HG03457 (cell line): Measurements from ENCODE around the gene JAG2.

ENCODE experiments used
- ATAC-seq: cut with Tn5 transposase; IDR thresholded peaks from one replicate; pipeline ENCODE4 v1.9.1; 2021; ENCODE audit warnings: moderate number of reproducible peaks; ENCODE audit not compliant: unreplicated experiment

JAG2 gene

GRCh38 chr14:105167303-105168092 lies 1.1 kb downstream of the JAG2 start:
- ATAC-seq: no peak

GRCh38 chr14:105166571-105167302 lies 1.8 kb downstream of the JAG2 start:
- ATAC-seq: no peak

- ATAC-seq: no peak
Measured at GRCh38 chr14:105165761-105166485, 2.7 kb downstream of the JAG2 start.

GRCh38 chr14:105165134-105165704 lies 3.4 kb downstream of the JAG2 start:
- no peak for ATAC-seq

- no peak for ATAC-seq
Measured at GRCh38 chr14:105163040-105163742, 5.4 kb downstream of the JAG2 start.

- ATAC-seq: no peak
Measured at GRCh38 chr14:105162669-105162979, 6.0 kb downstream of the JAG2 start.

- no peak for ATAC-seq
Measured at GRCh38 chr14:105161964-105162668, 6.5 kb downstream of the JAG2 start.

- no peak for ATAC-seq
Measured at GRCh38 chr14:105161309-105161708, 7.3 kb downstream of the JAG2 start.

- no peak for ATAC-seq
Measured at GRCh38 chr14:105160776-105161175, 7.8 kb downstream of the JAG2 start.

GRCh38 chr14:105159344-105159743 lies 9.2 kb downstream of the JAG2 start:
- no peak for ATAC-seq

GRCh38 chr14:105158794-105159193 lies 9.8 kb downstream of the JAG2 start:
- ATAC-seq: no peak

- no peak for ATAC-seq
Measured at GRCh38 chr14:105157872-105158271, 10.7 kb downstream of the JAG2 start.

GRCh38 chr14:105156414-105157375 lies 11.9 kb downstream of the JAG2 start:
- ATAC-seq: no peak

GRCh38 chr14:105155681-105156413 lies 12.7 kb downstream of the JAG2 start:
- no peak for ATAC-seq

GRCh38 chr14:105155071-105155651 lies 13.4 kb downstream of the JAG2 start:
- ATAC-seq: no peak

- ATAC-seq: no peak
Measured at GRCh38 chr14:105154476-105154871, 14.1 kb downstream of the JAG2 start.

- ATAC-seq: no peak
Measured at GRCh38 chr14:105153739-105154475, 14.7 kb downstream of the JAG2 start.
